Peyer's patch (tissue), 4 donors: Measurements from ENCODE around the gene SEC22A. TPM values are rescaled to one million over a fixed set of nuclear protein-coding genes. Genes with fewer than 3 reads are reported as not detected.

Experiments
- DNase-seq, 3 donors: peaks; one replicate each; pipeline ENCODE4 v3.0.0-alpha.2; 2017 to 2019
- H3K27ac ChIP-seq, 4 donors: fragments of 200-600 bp; sonication (generic); one replicate each; pipeline ENCODE4 v1.5.1; 2016 to 2019
- H3K27me3 ChIP-seq, 2 donors: fragments of 200-600 bp; sonication (generic); one replicate each; pipeline ENCODE4 v1.5.1; 2019
- H3K36me3 ChIP-seq, 3 donors: fragments of 200-600 bp; sonication (generic); one replicate each; pipeline ENCODE4 v1.5.1; 2016 to 2019
- H3K4me1 ChIP-seq, 4 donors: fragments of 200-600 bp; sonication (generic); one replicate each; pipeline ENCODE4 v1.5.1; 2016 to 2019
- H3K4me3 ChIP-seq, 4 donors: fragments of 200-600 bp; sonication (generic); 1 replicate in 3 of 4; 2 replicates in 1 of 4; pipeline ENCODE4 v1.5.1; 2016 to 2019; ENCODE audit warnings: mild to moderate bottlenecking in 1 of 4
- H3K9me3 ChIP-seq, 4 donors: fragments of 200-600 bp; sonication (generic); one replicate each; pipeline ENCODE4 v1.5.1; 2016 to 2019; ENCODE audit warnings: mild to moderate bottlenecking in 1 of 4
- POLR2A ChIP-seq, 2 donors: fragments of 450-650 bp; IDR thresholded peaks; one replicate each; pipeline ENCODE4 v1.5.1; 2017; ENCODE audit warnings: antibody characterized with exemption in 2 of 2, mild to moderate bottlenecking in 2 of 2, moderate library complexity in 2 of 2
- total RNA-seq, 4 donors: library from RNA; depleted of rRNA; stranded (reverse); fragments of >200 nt; gene quantifications; one replicate each; pipeline ENCODE4 v1.1.0, GENCODE V29; 2016
- TF ChIP-seq, protein P1 (sequence below), 6 experiments: fragments of 450-650 bp in 4 of 6; fragments of 200-600 bp in 2 of 6; sonication (generic) in 1 of 6; IDR thresholded peaks; one replicate each; pipeline ENCODE4 v1.5.1; 2017 to 2019; ENCODE audit warnings: antibody characterized with exemption in 6 of 6, mild to moderate bottlenecking in 3 of 6, moderate library complexity in 1 of 6

The SEC22A gene
- total RNA-seq, 4 donors from 2014 or later: 9.9 to 21.7 (median 16.5) TPM

GRCh38 chr3:123319760-123320159 lies 118.0 kb downstream of the SEC22A start:
- H3K27ac ChIP-seq: no peak overlapping the region
- TF ChIP-seq POLR2A (IDR thresholded peaks at IDR 0.05): no peak
- TF ChIP-seq, protein P1, sequence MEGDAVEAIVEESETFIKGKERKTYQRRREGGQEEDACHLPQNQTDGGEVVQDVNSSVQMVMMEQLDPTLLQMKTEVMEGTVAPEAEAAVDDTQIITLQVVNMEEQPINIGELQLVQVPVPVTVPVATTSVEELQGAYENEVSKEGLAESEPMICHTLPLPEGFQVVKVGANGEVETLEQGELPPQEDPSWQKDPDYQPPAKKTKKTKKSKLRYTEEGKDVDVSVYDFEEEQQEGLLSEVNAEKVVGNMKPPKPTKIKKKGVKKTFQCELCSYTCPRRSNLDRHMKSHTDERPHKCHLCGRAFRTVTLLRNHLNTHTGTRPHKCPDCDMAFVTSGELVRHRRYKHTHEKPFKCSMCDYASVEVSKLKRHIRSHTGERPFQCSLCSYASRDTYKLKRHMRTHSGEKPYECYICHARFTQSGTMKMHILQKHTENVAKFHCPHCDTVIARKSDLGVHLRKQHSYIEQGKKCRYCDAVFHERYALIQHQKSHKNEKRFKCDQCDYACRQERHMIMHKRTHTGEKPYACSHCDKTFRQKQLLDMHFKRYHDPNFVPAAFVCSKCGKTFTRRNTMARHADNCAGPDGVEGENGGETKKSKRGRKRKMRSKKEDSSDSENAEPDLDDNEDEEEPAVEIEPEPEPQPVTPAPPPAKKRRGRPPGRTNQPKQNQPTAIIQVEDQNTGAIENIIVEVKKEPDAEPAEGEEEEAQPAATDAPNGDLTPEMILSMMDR (IDR thresholded peaks at IDR 0.05): no peak
- H3K36me3 ChIP-seq: no peaks in the 10 kb centered on the region

GRCh38 chr3:123320221-123320620 lies 118.5 kb downstream of the SEC22A start:
- Histone ChIP-seq H3K4me1 (no peaks in the 10 kb centered on the region), H3K9me3 (no peaks in the 10 kb centered on the region), H3K36me3 (no peaks in the 10 kb centered on the region), H3K27ac (no peak overlapping the region), H3K27me3 (no peaks in the 10 kb centered on the region), H3K4me3 (no peak overlapping the region)
- DNase-seq: peak in 1 of 3 donors; percentile 26
- TF ChIP-seq, protein P1 (IDR thresholded peaks at IDR 0.05): no peak
- TF ChIP-seq POLR2A (IDR thresholded peaks at IDR 0.05): no peak

More at GRCh38 chr3:123319760-123320159, 118.0 kb downstream of the SEC22A start:
- Histone ChIP-seq H3K27me3 (no peaks in the 10 kb centered on the region), H3K4me3 (no peak overlapping the region), H3K9me3 (no peaks in the 10 kb centered on the region), H3K4me1 (no peaks in the 10 kb centered on the region)
- peak in 1 of 3 donors; percentile 34 for DNase-seq

- Histone ChIP-seq H3K4me3 (no peak overlapping the region), H3K4me1 (no peaks in the 10 kb centered on the region), H3K27ac (no peak overlapping the region), H3K9me3 (no peaks in the 10 kb centered on the region), H3K36me3 (no peaks in the 10 kb centered on the region), H3K27me3 (no peaks in the 10 kb centered on the region)
- TF ChIP-seq POLR2A (IDR thresholded peaks at IDR 0.05): no peak
- TF ChIP-seq, protein P1 (IDR thresholded peaks at IDR 0.05): no peak
- DNase-seq: peak in 1 of 3 donors; percentile 28
Measured at GRCh38 chr3:123321806-123322205, 120.1 kb downstream of the SEC22A start.

DNA sequence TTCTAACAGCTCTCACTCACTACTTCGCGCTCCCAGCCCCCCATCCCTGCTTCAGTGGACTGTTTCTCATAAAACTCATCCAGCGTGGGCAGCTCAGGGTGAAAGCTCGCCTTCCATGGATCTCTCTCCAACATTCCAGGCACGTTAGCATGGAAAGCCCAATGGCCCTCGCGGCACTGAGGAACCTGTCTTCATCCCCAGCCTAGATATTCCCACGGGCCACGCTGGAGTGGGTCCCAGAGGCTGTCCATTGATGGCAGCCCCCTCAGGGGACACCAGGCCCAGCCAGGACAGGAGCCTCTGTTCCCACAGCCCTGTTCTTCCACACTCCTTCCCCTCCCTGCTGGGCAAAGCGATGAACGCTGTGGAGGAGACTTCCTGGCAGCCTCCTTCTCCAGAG lies 121.1 kb downstream of the SEC22A start:
- H3K27me3 ChIP-seq: no peaks in the 10 kb centered on the region
- no peaks in the 10 kb centered on the region for H3K9me3 ChIP-seq
- no peak overlapping the region for H3K4me3 ChIP-seq
- no peak for TF ChIP-seq POLR2A (IDR thresholded peaks at IDR 0.05)
- TF ChIP-seq, protein P1 (IDR thresholded peaks at IDR 0.05): no peak
- H3K36me3 ChIP-seq: no peaks in the 10 kb centered on the region
- peak in 1 of 3 donors; percentile 31 for DNase-seq
- no peak overlapping the region for H3K27ac ChIP-seq
- no peaks in the 10 kb centered on the region for H3K4me1 ChIP-seq

Other genes with a start within 250 kb of the SEC22A start
- 1 to 10 TPM in 2 of 4 donors, under 1 TPM in 1, not detected in 1; 0.54 to 6.8 (median 2.5) TPM for gene SEMA5B, start 174.2 kb upstream of the SEC22A start, total RNA-seq
- 10 to 100 TPM; 13.7 to 63.5 (median 19.4) TPM for gene PDIA5, start 134.9 kb upstream of the SEC22A start, total RNA-seq
- 10 to 100 TPM in 2 of 4 donors, 1 to 10 TPM in 2; 3.5 to 44.6 (median 14.5) TPM for gene ADCY5, start 247.1 kb downstream of the SEC22A start, total RNA-seq